H1 (cell line): ENCODE results near the gene PANX2. TPM values are rescaled to one million over a fixed set of nuclear protein-coding genes. Genes with fewer than 3 reads are reported as not detected.

Experiments
- CTCF ChIA-PET: fragments of 300-600 bp; sonication (Branson Sonifier 250); formaldehyde crosslinking; loops from one replicate; lab custom pipeline; 2021; ENCODE audit not compliant: partially characterized antibody; lab: Charles Lee
- POLR2A ChIA-PET: fragments of 300-600 bp; sonication (Branson Sonifier 250); formaldehyde crosslinking; loops from one replicate; lab custom pipeline; 2021; ENCODE audit warnings: inconsistent platforms; ENCODE audit not compliant: partially characterized antibody; lab: Charles Lee
- DNase-seq, 2 experiments: peaks; one replicate each; pipeline versions ENCODE4 v3.0.0 to v3.0.0-alpha.2; 2010 to 2022; ENCODE audit warnings: low spot score in 2 of 2, low read depth in 1 of 2, mixed read lengths in 1 of 2
- FAIRE-seq: peaks from 2 replicates; lab custom pipeline; 2011; peaks lifted over from hg19 to GRCh38; lab: Jason Lieb, UNC
- H2AFZ ChIP-seq: 2 replicates; pipeline ENCODE4 v1.8.1; 2012; ENCODE audit warnings: low read length, inconsistent platforms
- H2AK5ac ChIP-seq: 2 replicates; pipeline ENCODE4 v1.6.1; 2013; ENCODE audit warnings: low read depth, low read length
- H2BK120ac ChIP-seq: replicated peaks from 2 replicates; pipeline ENCODE3; 2013; ENCODE audit warnings: low read depth, low read length, inconsistent platforms
- H2BK12ac ChIP-seq: 2 replicates; pipeline ENCODE4 v1.6.1; 2013; ENCODE audit warnings: low read depth, low read length
- H2BK15ac ChIP-seq: 2 replicates; pipeline ENCODE4 v1.6.1; 2013; ENCODE audit warnings: low read length
- H2BK20ac ChIP-seq: 2 replicates; pipeline ENCODE4 v1.6.1; 2013; ENCODE audit warnings: low read length
- H2BK5ac ChIP-seq: 2 replicates; pipeline ENCODE4 v1.6.1; 2013; ENCODE audit warnings: low read depth, low read length
- H3K14ac ChIP-seq: 2 replicates; pipeline ENCODE4 v1.6.1; 2013; ENCODE audit warnings: inconsistent platforms; ENCODE audit not compliant: insufficient read length
- H3K18ac ChIP-seq: 2 replicates; pipeline ENCODE4 v1.6.1; 2013; ENCODE audit warnings: low read length; ENCODE audit errors: extremely low read depth
- H3K23ac ChIP-seq: 2 replicates; pipeline ENCODE4 v1.6.1; 2013; ENCODE audit warnings: inconsistent platforms; ENCODE audit not compliant: insufficient read length
- H3K23me2 ChIP-seq: 2 replicates; pipeline ENCODE4 v1.6.1; 2013; ENCODE audit warnings: low read depth, low read length
- H3K27ac ChIP-seq: 2 replicates; pipeline ENCODE4 v1.6.1; 2011; ENCODE audit warnings: low read depth, low read length, inconsistent platforms
- H3K27me3 ChIP-seq, 4 experiments: replicated peaks in 1 of 4; 1 replicate in 1 of 4; 2 replicates in 3 of 4; pipeline versions ENCODE4 v1.6.1 to v1.8.1; 2011 to 2013; ENCODE audit warnings: low read length in 3 of 4, mild to moderate bottlenecking in 3 of 4, inconsistent platforms in 2 of 4, mixed read lengths in 2 of 4, moderate library complexity in 1 of 4; ENCODE audit not compliant: control insufficient read depth in 3 of 4, insufficient read depth in 3 of 4; ENCODE audit errors: extremely low read depth in 1 of 4
- H3K36me3 ChIP-seq, 4 experiments: 2 replicates each; pipeline versions ENCODE4 v1.6.1 to v1.8.1; 2011 to 2013; ENCODE audit warnings: mild to moderate bottlenecking in 4 of 4, low read length in 3 of 4, moderate library complexity in 2 of 4, control low read depth in 1 of 4, inconsistent platforms in 1 of 4; ENCODE audit not compliant: insufficient read depth in 4 of 4, control insufficient read depth in 2 of 4
- H3K4ac ChIP-seq: replicated peaks from 2 replicates; pipeline ENCODE3; 2013; ENCODE audit warnings: low read length, low read depth, mixed read lengths, inconsistent platforms; ENCODE audit not compliant: insufficient read length
- H3K4me1 ChIP-seq, 4 experiments: replicated peaks in 1 of 4; 1 replicate in 1 of 4; 2 replicates in 3 of 4; pipeline versions ENCODE4 v1.6.1 to v1.8.1; 2011 to 2013; ENCODE audit warnings: low read length in 3 of 4, inconsistent platforms in 2 of 4, mixed read lengths in 1 of 4; ENCODE audit not compliant: insufficient read depth in 4 of 4, control insufficient read depth in 3 of 4
- H3K4me2 ChIP-seq, 2 experiments: 2 replicates each; pipeline versions ENCODE4 v1.6.1 to v1.8.1; 2011 to 2013; ENCODE audit warnings: low read depth in 2 of 2, low read length in 2 of 2, control low read depth in 1 of 2, inconsistent platforms in 1 of 2, mild to moderate bottlenecking in 1 of 2; ENCODE audit not compliant: insufficient read depth in 1 of 2
- H3K4me3 ChIP-seq, 4 experiments: fragments of 200-600, 300-600 bp in 1 of 4; sonication (generic), shearing (Covaris generic), sonication (Bioruptor Twin) in 1 of 4; 2 replicates each; pipeline versions ENCODE4 v1.5.1 to v1.8.1; 2011 to 2016; ENCODE audit warnings: low read length in 4 of 4, low read depth in 3 of 4, control low read depth in 2 of 4, inconsistent platforms in 2 of 4, mild to moderate bottlenecking in 2 of 4, mixed read lengths in 1 of 4, moderate library complexity in 1 of 4; ENCODE audit not compliant: insufficient read depth in 2 of 4; ENCODE audit errors: extremely low read depth in 1 of 4
- H3K56ac ChIP-seq: replicated peaks from 2 replicates; pipeline ENCODE3; 2013; ENCODE audit warnings: low read depth, mild to moderate bottlenecking, mixed read lengths, low read length, inconsistent platforms; ENCODE audit not compliant: insufficient read length
- H3K79me1 ChIP-seq: 2 replicates; pipeline ENCODE4 v1.6.1; 2013; ENCODE audit warnings: low read depth, low read length, control low read depth
- H3K79me2 ChIP-seq, 2 experiments: 2 replicates each; pipeline versions ENCODE4 v1.6.1 to v1.8.1; 2012 to 2013; ENCODE audit warnings: low read length in 2 of 2, mild to moderate bottlenecking in 2 of 2, inconsistent platforms in 1 of 2; ENCODE audit not compliant: insufficient read depth in 2 of 2, control insufficient read depth in 1 of 2
- H3K9ac ChIP-seq, 4 experiments: replicated peaks in 1 of 4; 1 replicate in 1 of 4; 2 replicates in 3 of 4; pipeline versions ENCODE4 v1.6.1 to v1.8.1; 2011 to 2013; ENCODE audit warnings: low read depth in 3 of 4, low read length in 3 of 4, control low read depth in 2 of 4, mild to moderate bottlenecking in 2 of 4, moderate library complexity in 2 of 4, inconsistent platforms in 1 of 4; ENCODE audit errors: extremely low read depth in 1 of 4
- H3K9me3 ChIP-seq, 2 experiments: 2 replicates each; pipeline versions ENCODE4 v1.6.1 to v1.8.1; 2012 to 2013; ENCODE audit warnings: mild to moderate bottlenecking in 2 of 2, moderate library complexity in 2 of 2, control low read depth in 1 of 2, inconsistent platforms in 1 of 2, low read depth in 1 of 2, low read length in 1 of 2, mixed read lengths in 1 of 2; ENCODE audit not compliant: insufficient read depth in 2 of 2
- H4K20me1 ChIP-seq, 2 experiments: replicated peaks in 1 of 2; 2 replicates each; pipeline versions ENCODE3 to v1.8.1; 2011 to 2013; ENCODE audit warnings: inconsistent platforms in 2 of 2, low read length in 2 of 2, mild to moderate bottlenecking in 1 of 2; ENCODE audit not compliant: insufficient read depth in 2 of 2, control insufficient read depth in 1 of 2
- H4K5ac ChIP-seq: 2 replicates; pipeline ENCODE4 v1.6.1; 2013; ENCODE audit warnings: low read length, low read depth, mixed read lengths, inconsistent platforms; ENCODE audit not compliant: insufficient read length
- H4K8ac ChIP-seq: 2 replicates; pipeline ENCODE4 v1.8.0; 2013; ENCODE audit warnings: mild to moderate bottlenecking, moderate library complexity, low read length, inconsistent platforms; ENCODE audit not compliant: insufficient read depth; ENCODE audit errors: extremely low read depth
- H4K91ac ChIP-seq: replicated peaks from 2 replicates; pipeline ENCODE3; 2013; ENCODE audit warnings: low read length, mixed read lengths, inconsistent platforms; ENCODE audit not compliant: insufficient read length
- ATF2 ChIP-seq: IDR thresholded peaks from 2 replicates; pipeline ENCODE4 v1.6.1; 2012; ENCODE audit warnings: low read length, inconsistent platforms
- BACH1 ChIP-seq: IDR thresholded peaks from 2 replicates; pipeline ENCODE4 v1.6.1; 2012; ENCODE audit warnings: low read length, improper control_type of control experiment
- CBX5 ChIP-seq: fragments of 300-800, 300-1000 bp; sonication (generic); IDR thresholded peaks from 2 replicates; pipeline ENCODE4 v1.7.1; 2016; ENCODE audit warnings: antibody characterized with exemption, low read length, low read depth
- EZH2 ChIP-seq: fragments of 200-600 bp; sonication (generic); IDR thresholded peaks from 2 replicates; pipeline ENCODE4 v1.7.1; 2012; ENCODE audit warnings: low read depth, mild to moderate bottlenecking, moderate library complexity, low read length, inconsistent platforms; ENCODE audit not compliant: severe bottlenecking
- FOSL1 ChIP-seq: IDR thresholded peaks from 2 replicates; pipeline ENCODE4 v1.6.1; 2011; ENCODE audit warnings: mild to moderate bottlenecking, low read depth, low read length, moderate library complexity; ENCODE audit not compliant: insufficient read depth
- HDAC6 ChIP-seq: IDR thresholded peaks from one replicate; pipeline ENCODE4 v1.7.1; 2012; ENCODE audit warnings: low read depth, mild to moderate bottlenecking, inconsistent platforms, low read length, moderate library complexity
- JUN ChIP-seq: IDR thresholded peaks from 2 replicates; pipeline ENCODE4 v1.6.1; 2011; ENCODE audit warnings: low read depth, mild to moderate bottlenecking, improper control_type of control experiment, low read length
- PHF8 ChIP-seq: fragments of 200-600 bp; sonication (generic); conservative IDR thresholded peaks from 2 replicates; pipeline ENCODE4 v1.7.1; 2012; ENCODE audit warnings: low read depth, mild to moderate bottlenecking, inconsistent platforms, low read length, moderate library complexity
- TAF7 ChIP-seq: optimal IDR thresholded peaks from 2 replicates; pipeline ENCODE3; 2011; ENCODE audit warnings: low read depth, mild to moderate bottlenecking, inconsistent platforms, low read length, moderate library complexity, borderline replicate concordance
- TCF12 ChIP-seq: IDR thresholded peaks from 2 replicates; pipeline ENCODE4 v1.6.1; 2011; ENCODE audit warnings: low read depth, mild to moderate bottlenecking, low read length
- TEAD4 ChIP-seq: IDR thresholded peaks from 2 replicates; pipeline ENCODE4 v1.6.1; 2012; ENCODE audit warnings: low read depth, low read length, inconsistent platforms, mixed read lengths
- ZNF274 ChIP-seq: IDR thresholded peaks from 2 replicates; pipeline ENCODE4 v1.7.0; 2012; ENCODE audit warnings: low read length, borderline replicate concordance; ENCODE audit errors: extremely low read depth
- WGBS, 2 experiments: shearing (Covaris generic) in 1 of 2; methylation state at CpG; one replicate each; pipeline versions ENCODE4 v1.1.6 to v1.1.7; 2013 to 2015; ENCODE audit warnings: low lambda C conversion rate in 2 of 2, mixed read lengths in 2 of 2, inconsistent platforms in 1 of 2, low coverage in 1 of 2, missing lambda C conversion rate in 1 of 2; ENCODE audit not compliant: insufficient replicate concordance in 2 of 2, insufficient coverage in 1 of 2, insufficient read length in 1 of 2; ENCODE audit errors: extremely low coverage in 1 of 2, missing lambda C conversion rate in 1 of 2; 5-methylcytosine and 5-hydroxymethylcytosine counted together
- polyA plus RNA-seq, 7 experiments: library from polyadenylated mRNA; depleted of rRNA in 3 of 7; stranded (reverse) in 5 of 7; unstranded in 2 of 7; fragments of >200 nt in 5 of 7; fragments of 200-250 nt in 2 of 7; gene quantifications; 1 replicate in 5 of 7; 2 replicates in 1 of 7; 4 replicates in 1 of 7; pipeline versions ENCODE4 v1.2.1 to v1.2.3, GENCODE V29; 2011 to 2013; ENCODE audit warnings: missing spikeins in 2 of 7, mixed read lengths in 2 of 7
- total RNA-seq: library from RNA; stranded (reverse); fragmentation: NEBNext Ultra II Directional; extraction: Animal tissue kit (Norgen Biotek cat#: 25700); gene quantifications from 2 replicates; pipeline ENCODE4 v1.2.1, GENCODE V29; 2021

Gene PANX2
- total and polyA plus RNA-seq, 2 of the 8 experiments (the other 6 are each of a cell fraction or from before 2014, with no cell fraction given): 3.5 to 5.0 TPM

GRCh38 chr22:50175191-50175461, 4.6 kb downstream of the PANX2 start:
- 86% methylated on average over 3 of the region's 6 CpGs; no CpG with 5 or more reads in 1 of the 2 experiments for WGBS, 2 experiments
- no peak for DNase-seq
- Histone ChIP-seq H4K20me1 (peaks cover 0 to 7% of the 10 kb centered on the region in 2 experiments), H3K14ac (no peak overlapping the region), H3K79me2 (no peaks in the 10 kb centered on the region), H2BK5ac (no peak overlapping the region), H3K36me3 (no peaks in the 10 kb centered on the region), H3K27ac (no peak overlapping the region), H3K18ac (no peak overlapping the region), H3K4me2 (no peak overlapping the region), H3K9ac (no peak overlapping the region), H3K9me3 (no peaks in the 10 kb centered on the region), H2BK20ac (no peak overlapping the region), H3K4ac (no peak overlapping the region), H3K23ac (no peak overlapping the region), H4K8ac (no peak overlapping the region), H4K5ac (no peak overlapping the region), H3K79me1 (no peaks in the 10 kb centered on the region; the same call in 1 of the 2 replicates), H3K27me3 (peaks cover 0 to 17% (median 7%) of the 10 kb centered on the region in 4 experiments; a peak in 5 of 7 replicates), H2AFZ (no peak overlapping the region), H3K4me3 (no peak overlapping the region), H3K56ac (no peak overlapping the region), H2BK15ac (peak overlapping the region; percentile 72; the same call in 1 of the 2 replicates), H3K23me2 (peaks cover 5% of the 10 kb centered on the region; the same call in 1 of the 2 replicates), H2BK120ac (no peak overlapping the region), H4K91ac (no peak overlapping the region), H3K4me1 (peaks cover 0 to 10% (median 2%) of the 10 kb centered on the region in 4 experiments; a peak in 3 of 7 replicates), H2AK5ac (no peak overlapping the region), H2BK12ac (no peak overlapping the region)
- ChIA-PET CTCF (interaction anchor here (1.3 to 1.4 kb wide), 2 partner anchors 9 to 33 kb away, joined by 3 to 6 read pairs; no protein-coding TSS in a partner anchor), POLR2A (no interaction called here)
- FAIRE-seq: no peak
- TF ChIP-seq PHF8 (no peak), BACH1 (no peak), FOSL1 (no peak), JUN (no peak), ZNF274 (no peak), TAF7 (no peak), EZH2 (no peak), TCF12 (no peak), HDAC6 (no peak), TEAD4 (no peak), CBX5 (no peak), ATF2 (no peak)
